Measurements from ENCODE around the gene NOS3. TPM values are rescaled to one million over a fixed set of nuclear protein-coding genes. Genes with fewer than 3 reads are reported as not detected.
A peak's percentile ranks its signal among the peaks of the same experiment; 100 is the strongest.

Gene NOS3
- total and polyA plus RNA-seq, 9 of the 15 experiments (the other 6 are each of a cell fraction or from before 2014, with no cell fraction given), result 1.1 to 121 (median 23.6) TPM

- TF ChIP-seq MGA (IDR thresholded peaks at IDR 0.05) (no peak), ZNF586 (CRISPR knock-in tag; conservative IDR thresholded peaks at IDR 0.05) (no peak), RBM39 (optimal IDR thresholded peaks at IDR 0.05; ENCODE audit: low read depth, low read length) (no peak), U2AF2 (optimal IDR thresholded peaks at IDR 0.05; ENCODE audit: low read depth, low read length) (no peak), ZSCAN29 (IDR thresholded peaks at IDR 0.05) (no peak), ZNF224 (CRISPR knock-in tag; IDR thresholded peaks at IDR 0.05) (no peak), SREBF1 (IDR thresholded peaks at IDR 0.05; ENCODE audit: borderline replicate concordance, low read depth, low read length) (no peak), MTA1 (IDR thresholded peaks at IDR 0.05; ENCODE audit: borderline replicate concordance) (no peak), ZNF184 (CRISPR knock-in tag; IDR thresholded peaks at IDR 0.05) (no peak), POLR2G (IDR thresholded peaks at IDR 0.05; ENCODE audit: low read depth, low read length) (no peak; the same call in 1 of the 2 replicates), TEAD1 (CRISPR knock-in tag; IDR thresholded peaks at IDR 0.05) (peak in 1 of 2 experiments; percentile 76; a peak in 1 of 4 replicates), PYGO2 (tag; IDR thresholded peaks at IDR 0.05) (no peak), GABPB2 (CRISPR knock-in tag; conservative IDR thresholded peaks at IDR 0.05) (no peak), POLR2H (tag; IDR thresholded peaks at IDR 0.05; ENCODE audit: low read depth) (no peak), RBFOX2 (IDR thresholded peaks at IDR 0.05; ENCODE audit: low read depth, low read length) (peak; percentile 64)
Observed at GRCh38 chr7:150954986-150955518, 35.8 kb upstream of the NOS3 start (continued).

Data from K562 (cell line).